Upper lobe of left lung (tissue), 6 donors: ENCODE data around the gene RUBCN. TPM values are rescaled to one million over a fixed set of nuclear protein-coding genes. Genes with fewer than 3 reads are reported as not detected.

Experiments
- ATAC-seq, 2 donors: fragments of 200-7000 bp; cut with Tn5 transposase; one replicate each; pipeline ENCODE4 v1.9.1; 2022; ENCODE audit warnings: mild to moderate bottlenecking in 2 of 2, moderate library complexity in 2 of 2; ENCODE audit not compliant: low FRiP score in 2 of 2
- DNase-seq, 2 donors: peaks; one replicate each; pipeline ENCODE4 v3.0.0-alpha.2; 2019 to 2020
- H3K27ac ChIP-seq, 4 donors: fragments of 200-600 bp; sonication (generic); one replicate each; pipeline ENCODE4 v1.5.1; 2016 to 2019
- H3K27me3 ChIP-seq, 4 donors: fragments of 200-600 bp; sonication (generic); one replicate each; pipeline ENCODE4 v1.5.1; 2017 to 2019
- H3K36me3 ChIP-seq, 4 donors: fragments of 200-600 bp; sonication (generic); one replicate each; pipeline ENCODE4 v1.5.1; 2016 to 2019
- H3K4me1 ChIP-seq, 4 donors: fragments of 200-600 bp; sonication (generic); one replicate each; pipeline ENCODE4 v1.5.1; 2018 to 2019
- H3K4me3 ChIP-seq, 4 donors: fragments of 200-600 bp; sonication (generic); one replicate each; pipeline ENCODE4 v1.5.1; 2017 to 2019; ENCODE audit warnings: mild to moderate bottlenecking in 2 of 4, moderate library complexity in 1 of 4
- H3K9me3 ChIP-seq, 4 donors: fragments of 200-600 bp; sonication (generic); one replicate each; pipeline ENCODE4 v1.5.1; 2018 to 2019
- CTCF ChIP-seq, 6 experiments: fragments of 450-650 bp in 4 of 6; fragments of 200-600 bp in 2 of 6; sonication (generic) in 2 of 6; IDR thresholded peaks; one replicate each; pipeline ENCODE4 v1.5.1; 2016 to 2019; ENCODE audit warnings: antibody characterized with exemption in 6 of 6
- EP300 ChIP-seq, 4 donors: sonication (generic); formaldehyde crosslinking; IDR thresholded peaks; one replicate each; pipeline ENCODE4 v1.5.1; 2017; ENCODE audit warnings: antibody characterized with exemption in 4 of 4, control low read depth in 2 of 4
- POLR2A ChIP-seq, 4 donors: fragments of 450-650 bp; IDR thresholded peaks; one replicate each; pipeline ENCODE4 v1.5.1; 2016 to 2017; ENCODE audit warnings: antibody characterized with exemption in 4 of 4, mild to moderate bottlenecking in 2 of 4
- POLR2AphosphoS5 ChIP-seq, 2 donors: sonication (generic); formaldehyde crosslinking; IDR thresholded peaks; one replicate each; pipeline ENCODE4 v1.5.1; 2017; ENCODE audit warnings: antibody characterized with exemption in 2 of 2
- WGBS, 2 donors: methylation state at CpG; one replicate each; pipeline ENCODE4 v1.1.5; 2017 to 2018; 5-methylcytosine and 5-hydroxymethylcytosine counted together
- total RNA-seq, 6 donors: library from RNA; depleted of rRNA in 4 of 6; stranded (reverse); fragments of >200 nt in 4 of 6; gene quantifications; one replicate each; pipeline versions ENCODE4 v1.1.0 to v1.2.1, GENCODE V29; 2016 to 2021
- donor health status: DM: no; HTN: no; CAD: no; lungs with moderate emphysema.
- donor health status: DM: no; HTN: yes; CAD: no; lungs with severe emphysema.

RUBCN gene
- total RNA-seq, 6 donors from 2014 or later, result 34.8 to 103 (median 51.2) TPM

GRCh38 chr3:197737749-197738462 is 1.2 kb upstream of the RUBCN start:
- Histone ChIP-seq H3K27ac (peak overlapping the region in 3 of 4 donors; percentile 81 to 95 (median 88)), H3K9me3 (no peaks in the 10 kb centered on the region), H3K36me3 (no peaks in the 10 kb centered on the region), H3K4me1 (peaks cover 14 to 29% (median 20%) of the 10 kb centered on the region in 4 donors), H3K27me3 (no peaks in the 10 kb centered on the region), H3K4me3 (peak overlapping the region in 3 of 4 donors; percentile 40 to 100 (median 99))
- DNase-seq (no peak), ATAC-seq (no peak)
- no peak for TF ChIP-seq CTCF (IDR thresholded peaks at IDR 0.05)
- TF ChIP-seq EP300 (IDR thresholded peaks at IDR 0.05), result no peak
- no peak for TF ChIP-seq POLR2A (IDR thresholded peaks at IDR 0.05)
- TF ChIP-seq POLR2AphosphoS5 (IDR thresholded peaks at IDR 0.05), result no peak
- WGBS, 2 donors, result 70 to 72% methylated on average over 11 of the region's 11 CpGs

- Histone ChIP-seq H3K9me3 (no peaks in the 10 kb centered on the region), H3K4me1 (peaks cover 14 to 29% (median 20%) of the 10 kb centered on the region in 4 donors), H3K36me3 (no peaks in the 10 kb centered on the region), H3K27ac (peak overlapping the region; percentile 81 to 95 (median 86)), H3K4me3 (peak overlapping the region; percentile 40 to 100 (median 96)), H3K27me3 (no peaks in the 10 kb centered on the region)
- DNase-seq, result no peak
- 2 to 4% methylated on average over 6 of the region's 6 CpGs for WGBS, 2 donors
- TF ChIP-seq POLR2A (IDR thresholded peaks at IDR 0.05) (no peak), EP300 (IDR thresholded peaks at IDR 0.05) (no peak), POLR2AphosphoS5 (IDR thresholded peaks at IDR 0.05) (no peak), CTCF (IDR thresholded peaks at IDR 0.05) (no peak)
- ATAC-seq, result peak in 1 of 2 donors; percentile 0
Measured at GRCh38 chr3:197737319-197737649, 580 bp upstream of the RUBCN start.

GRCh38 chr3:197736010-197736490 is 654 bp downstream of the RUBCN start:
- Histone ChIP-seq H3K4me1 (peaks cover 14 to 29% (median 20%) of the 10 kb centered on the region in 4 donors), H3K4me3 (peak overlapping the region; percentile 60 to 100 (median 96)), H3K27me3 (no peaks in the 10 kb centered on the region), H3K9me3 (no peaks in the 10 kb centered on the region), H3K27ac (peak overlapping the region; percentile 81 to 95 (median 86)), H3K36me3 (no peaks in the 10 kb centered on the region)
- WGBS, 2 donors, result 2% methylated on average over 17 of the region's 17 CpGs
- ATAC-seq (peak in 1 of 2 donors; percentile 23), DNase-seq (peak in 1 of 2 donors; percentile 39)
- TF ChIP-seq CTCF (IDR thresholded peaks at IDR 0.05) (no peak), EP300 (IDR thresholded peaks at IDR 0.05) (no peak), POLR2A (IDR thresholded peaks at IDR 0.05) (no peak), POLR2AphosphoS5 (IDR thresholded peaks at IDR 0.05) (no peak)

- 73 to 74% methylated on average over 7 of the region's 7 CpGs for WGBS, 2 donors
Measured at GRCh38 chr3:197734667-197735318, 1.9 kb downstream of the RUBCN start.

More at GRCh38 chr3:197734667-197735318, 1.9 kb downstream of the RUBCN start:
- DNase-seq, result no peak
- TF ChIP-seq CTCF (IDR thresholded peaks at IDR 0.05) (no peak), EP300 (IDR thresholded peaks at IDR 0.05) (no peak)
- H3K4me3 ChIP-seq, result no peak overlapping the region
- H3K9me3 ChIP-seq, result no peaks in the 10 kb centered on the region
- H3K27me3 ChIP-seq, result no peaks in the 10 kb centered on the region
- no peaks in the 10 kb centered on the region for H3K36me3 ChIP-seq
- ATAC-seq, result no peak
- H3K4me1 ChIP-seq, result peaks cover 14 to 29% (median 20%) of the 10 kb centered on the region in 4 donors
- peak overlapping the region in 2 of 4 donors; percentile 27 to 56 for H3K27ac ChIP-seq
